SHP77 (cell line): ENCODE results near the gene RNF111.
"Not testable (repeated sequence)": the region's sequence is repeated elsewhere in the genome, so short reads cannot be mapped to it uniquely, and the experiment has no call there.

ENCODE experiments used
- DNase-seq, 2 experiments: peaks; one replicate each; lab custom pipeline; 2025; lab: John Stamatoyannopoulos, UW

The RNF111 gene

DNA sequence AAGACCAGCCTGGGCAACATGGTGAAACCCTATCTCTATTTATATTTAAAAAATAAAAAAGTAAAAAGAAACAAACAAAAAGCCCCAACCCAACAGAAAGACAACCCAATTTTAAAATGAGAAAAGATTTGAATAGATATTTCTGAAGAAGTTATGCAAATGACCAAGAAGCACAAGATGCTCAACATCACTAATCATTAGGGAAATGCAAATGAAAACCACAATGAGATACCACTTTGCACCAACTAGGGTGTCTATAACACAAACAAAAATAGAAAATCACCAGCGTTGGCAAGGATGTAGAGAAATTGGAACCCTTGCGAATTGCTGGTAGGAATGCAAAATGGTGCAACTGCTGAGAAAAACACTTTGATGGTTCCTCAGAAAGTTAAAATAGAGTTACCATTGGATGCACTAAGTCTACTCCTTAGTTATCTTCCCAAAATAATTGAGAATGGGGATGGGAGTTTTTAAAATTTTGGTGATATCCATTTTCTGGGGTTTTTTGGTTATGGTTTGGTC is 71.7 kb downstream of the RNF111 start:
- DNase-seq = no peak

DNA sequence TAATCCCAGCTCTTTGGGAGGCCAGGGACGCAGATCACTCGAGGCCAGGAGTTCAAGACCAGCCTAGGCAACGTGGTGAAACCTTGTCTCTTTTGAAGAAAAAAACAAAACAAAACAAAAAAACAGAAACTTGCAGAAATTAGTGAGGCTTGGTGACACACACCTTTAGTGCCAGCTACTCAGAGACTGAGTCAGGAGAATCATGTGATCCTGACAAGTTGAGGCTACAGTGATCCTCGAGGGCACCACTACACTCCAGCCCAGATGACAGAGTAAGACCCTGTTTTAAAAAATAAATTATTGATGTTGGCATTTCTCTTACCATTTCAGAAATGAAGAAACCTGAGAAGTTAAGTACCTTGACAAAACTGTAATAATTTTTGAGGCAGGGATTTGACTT is 72.9 kb downstream of the RNF111 start:
- DNase-seq = no peak

- no peak for DNase-seq
Measured at GRCh38 chr15:59063042-59063441, 75.6 kb downstream of the RNF111 start.

DNA sequence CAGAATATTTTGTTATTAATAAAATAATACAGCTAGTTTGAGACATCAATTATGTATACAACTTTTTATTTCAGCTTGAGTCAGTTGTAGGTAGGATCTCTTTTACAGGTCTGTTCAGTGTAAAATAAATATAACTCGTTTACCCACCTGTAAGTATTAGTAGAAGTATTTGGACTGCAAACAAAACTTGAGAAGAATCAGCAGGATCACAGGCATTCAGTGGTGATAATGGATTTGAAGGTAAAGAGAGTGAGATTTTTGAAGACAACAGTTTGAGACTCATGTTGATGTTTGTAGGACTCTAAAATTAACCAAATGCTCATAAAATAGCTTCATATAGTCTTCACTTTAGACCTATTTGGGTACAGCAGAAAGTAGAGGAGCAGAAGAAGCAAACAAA is 82.0 kb downstream of the RNF111 start:
- DNase-seq = no peak

GRCh38 chr15:59074607-59075006 is 87.1 kb downstream of the RNF111 start:
- DNase-seq = no peak

DNA sequence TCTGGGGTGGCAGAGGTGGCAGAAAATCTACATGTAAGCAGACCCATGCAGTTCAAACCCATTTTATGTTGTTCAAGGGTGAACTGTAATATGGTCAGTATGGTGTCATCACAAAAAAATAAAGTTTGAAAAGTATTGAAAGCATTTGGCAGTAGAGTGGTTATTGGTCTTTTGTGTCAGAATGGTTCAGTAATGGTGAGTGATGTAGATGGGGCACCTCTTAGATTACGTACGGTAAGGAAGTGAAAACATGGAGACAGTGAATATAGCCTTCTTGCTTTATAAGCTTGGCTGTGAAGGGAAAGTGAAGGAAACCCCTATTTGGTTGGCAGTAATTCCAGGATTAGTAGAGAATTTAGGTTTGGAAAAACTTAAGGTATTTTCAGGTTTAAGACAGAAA is 100.3 kb downstream of the RNF111 start:
- DNase-seq = no peak

DNA sequence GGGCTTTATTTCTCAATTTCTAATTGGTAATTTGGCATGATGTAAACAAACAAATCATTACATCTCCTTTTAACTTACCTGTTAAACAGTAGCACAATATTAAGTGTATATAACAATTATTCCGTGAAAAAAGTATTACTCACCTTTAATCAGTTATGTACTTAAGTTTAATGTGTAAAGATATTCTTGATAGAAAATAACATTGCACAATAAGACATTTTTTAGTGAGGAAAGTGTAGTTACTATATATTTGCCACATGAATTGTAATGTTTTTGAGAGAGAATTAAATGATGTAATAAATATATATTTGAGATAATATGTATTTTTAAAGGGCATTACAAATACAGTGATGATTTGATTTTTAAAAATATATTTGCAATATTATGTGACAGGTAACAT is 106.6 kb downstream of the RNF111 start:
- DNase-seq = no peak

DNA sequence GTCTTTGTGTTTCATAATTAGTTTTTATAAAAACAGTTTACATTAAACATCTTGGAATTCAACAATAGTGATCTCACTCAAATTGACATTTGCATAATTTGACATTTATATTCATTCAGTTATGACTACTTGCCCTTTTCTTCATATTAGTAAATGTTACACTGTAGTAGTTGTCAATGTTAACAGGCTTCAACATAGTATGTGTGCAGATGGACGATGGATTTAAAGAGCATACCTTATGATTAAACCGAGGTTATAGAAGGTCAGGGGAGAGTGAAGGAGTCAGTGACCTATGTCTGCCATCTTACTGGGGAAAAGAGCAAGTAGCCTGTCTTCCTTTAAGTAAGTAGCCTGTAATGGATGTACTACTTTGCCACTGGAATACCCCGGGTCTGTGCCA is 109.0 kb downstream of the RNF111 start:
- no peak for DNase-seq

DNA sequence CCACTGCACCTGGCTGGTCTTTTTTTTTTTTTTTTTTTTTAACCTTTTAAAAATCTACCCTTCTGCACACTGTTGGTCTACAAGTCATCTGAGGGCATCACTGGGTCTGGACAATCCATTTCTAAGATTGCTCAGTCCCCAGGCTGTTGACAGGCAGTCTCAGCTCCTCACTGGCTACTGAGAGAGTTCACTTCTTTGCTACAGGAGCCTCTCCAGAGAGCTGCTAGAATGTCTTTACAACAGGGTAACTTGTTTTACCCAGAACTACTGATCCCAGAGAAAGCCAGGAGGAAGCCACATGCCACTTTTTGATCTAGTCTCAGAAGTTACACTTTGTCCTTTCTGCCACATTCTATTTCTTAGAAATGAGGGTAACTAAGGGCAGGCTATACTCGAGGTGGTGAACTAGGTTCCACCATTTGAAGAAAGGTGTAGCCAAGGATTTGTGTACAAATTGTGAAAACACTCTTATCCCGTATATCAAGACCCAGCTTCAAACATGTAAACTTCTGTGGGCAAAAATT is 111.8 kb downstream of the RNF111 start:
- DNase-seq = no peak

GRCh38 chr15:59104602-59104911 is 117.1 kb downstream of the RNF111 start:
- peak in 1 of 2 experiments; percentile 53 for DNase-seq

DNA sequence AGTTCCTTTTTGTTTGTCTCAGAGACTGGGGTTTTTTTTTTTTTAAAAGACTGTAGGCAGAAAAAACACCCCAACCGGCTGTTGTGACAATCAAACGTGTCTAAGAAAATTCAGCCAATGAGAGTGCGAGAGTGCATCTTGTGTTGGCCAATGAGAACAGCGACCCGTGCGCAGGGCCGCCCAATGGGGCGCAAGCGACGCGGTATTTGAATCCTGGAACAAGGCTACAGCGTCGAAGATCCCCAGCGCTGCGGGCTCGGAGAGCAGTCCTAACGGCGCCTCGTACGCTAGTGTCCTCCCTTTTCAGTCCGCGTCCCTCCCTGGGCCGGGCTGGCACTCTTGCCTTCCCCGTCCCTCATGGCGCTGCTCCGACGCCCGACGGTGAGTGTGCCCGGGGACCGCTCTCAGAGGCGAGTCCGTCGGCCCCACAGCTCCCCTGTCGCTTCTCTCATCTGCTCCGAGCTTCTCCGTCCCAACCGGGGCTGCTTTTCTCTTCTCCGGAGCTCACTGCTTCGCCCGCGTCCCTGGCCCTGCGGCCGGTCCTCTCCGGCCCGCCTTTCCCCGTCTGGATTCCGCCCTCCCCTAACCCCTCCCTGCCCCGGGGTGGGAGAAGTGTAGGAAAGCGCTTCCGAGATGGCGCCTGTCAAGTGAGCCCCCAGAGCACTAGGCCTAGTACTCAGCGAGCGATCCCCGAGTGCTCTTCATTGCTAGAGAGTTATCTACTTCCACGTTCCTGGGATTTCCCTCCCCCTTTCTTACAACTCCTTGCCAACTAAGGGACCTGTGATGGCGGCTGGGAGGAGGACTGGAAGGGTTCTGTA is 117.7 kb downstream of the RNF111 start, which contains the start of gene CCNB2:
Gene CCNB2 (plus strand): TSS at position 235 of the 821 bp plus-strand sequence. CDS start 123 bp downstream, at position 358.
- DNase-seq = peak; percentile 88 to 93

DNA sequence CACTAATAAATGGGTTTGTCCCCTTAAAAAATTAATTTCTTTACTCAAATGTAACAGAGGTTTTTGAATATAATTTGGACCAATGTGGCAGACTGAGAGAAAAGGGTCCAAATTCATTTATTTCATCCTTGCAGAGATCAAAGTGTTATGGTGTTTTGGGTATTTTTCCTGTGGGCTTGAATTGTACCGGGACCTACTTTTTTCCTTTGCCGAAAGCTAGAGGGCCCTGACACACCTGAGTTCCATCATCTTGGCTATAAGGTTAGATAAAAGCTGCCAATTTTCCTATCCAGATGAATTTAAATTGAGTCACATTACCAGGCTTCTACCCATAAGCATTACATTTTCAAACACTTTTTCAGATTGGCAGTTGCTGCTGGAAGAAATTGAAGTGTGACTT is 118.4 kb downstream of the RNF111 start:
- DNase-seq = no peak

GRCh38 chr15:59111251-59111650 is 123.8 kb downstream of the RNF111 start:
- DNase-seq = no peak

DNA sequence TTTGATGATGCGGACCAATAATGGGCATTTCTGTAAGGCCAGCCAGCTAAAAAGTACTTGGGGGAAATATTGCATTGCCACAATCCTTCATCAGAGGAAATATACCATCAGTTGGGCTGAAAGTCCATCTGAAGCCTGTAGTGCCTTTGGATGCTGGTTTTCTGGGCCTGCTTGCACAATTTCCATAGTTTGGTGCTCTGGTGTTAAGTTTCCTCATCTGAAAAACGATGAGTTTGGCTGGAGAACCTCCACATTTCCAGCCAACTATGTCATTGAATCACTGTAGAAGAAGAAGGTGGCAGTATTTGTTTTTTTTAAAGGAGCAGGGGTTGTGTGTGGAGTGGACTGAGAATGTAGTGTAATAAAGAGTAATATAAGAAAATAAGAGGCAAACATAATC is 127.6 kb downstream of the RNF111 start:
- no peak for DNase-seq

- DNase-seq = no peak
Measured at GRCh38 chr15:59116141-59116540, 128.7 kb downstream of the RNF111 start.

DNA sequence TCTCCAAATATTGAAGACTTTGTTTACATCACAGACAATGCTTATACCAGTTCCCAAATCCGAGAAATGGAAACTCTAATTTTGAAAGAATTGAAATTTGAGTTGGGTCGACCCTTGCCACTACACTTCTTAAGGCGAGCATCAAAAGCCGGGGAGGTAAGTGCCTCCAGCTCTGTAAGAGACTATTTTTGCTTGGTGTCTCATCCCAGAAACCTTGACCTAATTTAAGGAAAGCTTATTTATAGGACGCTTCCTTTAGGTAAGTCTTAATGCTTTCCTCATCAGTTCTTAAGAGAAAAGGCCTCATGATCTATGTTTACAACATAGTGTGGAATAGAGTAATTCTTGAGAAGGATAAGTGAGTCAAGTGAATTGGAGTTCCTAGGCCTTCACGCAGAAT is 129.3 kb downstream of the RNF111 start:
- DNase-seq = no peak

- no peak for DNase-seq
Measured at GRCh38 chr15:59119625-59120024, 132.2 kb downstream of the RNF111 start.

DNA sequence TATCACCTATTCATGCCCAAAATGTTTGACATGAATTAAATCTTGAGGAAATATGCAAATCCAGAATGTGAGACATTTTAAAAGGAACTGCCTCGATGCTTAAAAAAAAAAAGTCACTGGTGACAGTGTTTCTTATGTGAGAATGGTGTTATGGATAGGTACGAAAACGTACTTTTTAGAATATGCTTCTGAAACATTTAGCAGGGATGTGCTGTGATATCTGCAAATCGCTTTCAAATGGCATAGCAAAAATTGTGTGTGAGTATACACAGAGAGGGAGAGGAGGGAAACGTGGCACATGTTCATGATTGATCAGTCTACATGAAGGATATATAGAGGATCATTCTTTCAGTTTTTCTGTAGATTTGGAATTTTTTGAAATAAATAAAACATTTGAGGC is 133.5 kb downstream of the RNF111 start:
- DNase-seq = no peak

DNA sequence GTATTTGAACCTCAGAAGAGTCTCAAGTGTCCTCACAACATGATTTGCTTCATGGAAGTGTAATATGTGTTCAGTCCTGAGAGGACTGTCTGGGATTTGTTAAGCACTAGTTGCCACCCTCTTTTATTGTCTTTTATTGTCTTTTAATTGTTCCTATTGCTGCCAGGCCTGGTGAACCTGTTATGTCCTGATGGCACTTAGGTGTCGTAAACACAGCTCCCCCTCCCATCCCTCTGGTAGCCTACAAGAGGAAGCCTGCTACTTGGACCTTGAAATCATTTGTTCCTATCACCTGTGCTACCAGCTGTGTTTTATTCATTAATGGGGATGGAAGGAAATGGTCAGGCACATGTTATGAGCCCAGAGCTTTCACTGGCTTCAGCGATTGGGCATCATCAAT is 136.8 kb downstream of the RNF111 start:
- no peak for DNase-seq

- DNase-seq = not testable (repeated sequence)
Measured at GRCh38 chr15:59125683-59126082, 138.2 kb downstream of the RNF111 start.

- not testable (repeated sequence) for DNase-seq
Measured at GRCh38 chr15:59127255-59127654, 139.8 kb downstream of the RNF111 start.

DNA sequence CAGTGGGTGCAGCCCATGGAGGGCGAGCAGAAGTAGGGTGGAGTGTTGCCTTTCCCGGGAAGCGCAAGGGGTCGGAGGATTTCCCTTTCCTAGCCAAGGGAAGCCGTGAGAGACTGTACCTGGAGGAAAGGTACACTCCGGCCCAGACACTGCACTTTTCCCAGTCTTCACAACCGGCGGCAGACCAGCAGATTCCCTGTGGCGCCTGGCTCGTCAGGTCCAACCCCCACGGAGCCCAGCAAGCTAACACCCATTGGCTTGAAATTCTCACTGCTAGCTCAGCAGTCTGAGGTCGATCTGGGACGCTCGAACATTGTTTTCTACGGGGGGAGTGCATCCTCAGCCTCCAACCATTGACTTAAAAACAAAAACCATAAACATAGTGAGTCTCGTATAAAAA is 144.0 kb downstream of the RNF111 start:
- DNase-seq = no peak

DNA sequence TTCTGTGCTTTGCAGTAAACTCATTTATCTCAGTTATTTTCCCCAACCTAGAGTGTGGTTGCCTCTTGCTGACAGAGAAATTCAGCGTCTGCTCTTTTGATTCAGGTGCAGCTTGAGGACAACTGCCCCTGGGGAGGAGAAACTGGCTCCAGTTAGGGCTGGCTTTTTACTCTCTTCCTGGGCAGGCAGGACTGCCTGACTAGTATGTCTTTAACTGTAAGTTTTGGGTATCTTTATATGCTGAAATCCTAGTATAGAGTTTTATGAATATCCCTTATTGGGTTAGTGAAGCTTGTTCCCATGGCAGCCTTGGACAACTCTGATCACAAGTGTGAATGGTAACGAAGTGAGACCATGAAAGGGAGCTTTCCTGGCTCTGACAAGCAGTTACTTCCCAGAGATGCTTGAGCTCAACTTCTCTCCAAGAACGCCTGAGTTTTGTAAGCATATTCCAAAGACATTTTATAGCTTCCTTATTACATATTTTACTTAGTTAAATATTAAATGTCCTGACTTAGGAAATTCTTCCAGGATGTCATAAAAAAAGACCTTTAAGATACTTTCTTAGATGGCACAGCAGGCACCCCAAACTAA is 144.6 kb downstream of the RNF111 start:
- DNase-seq = no peak
